Measurements from ENCODE around the gene AEBP2.

AEBP2 gene

DNA sequence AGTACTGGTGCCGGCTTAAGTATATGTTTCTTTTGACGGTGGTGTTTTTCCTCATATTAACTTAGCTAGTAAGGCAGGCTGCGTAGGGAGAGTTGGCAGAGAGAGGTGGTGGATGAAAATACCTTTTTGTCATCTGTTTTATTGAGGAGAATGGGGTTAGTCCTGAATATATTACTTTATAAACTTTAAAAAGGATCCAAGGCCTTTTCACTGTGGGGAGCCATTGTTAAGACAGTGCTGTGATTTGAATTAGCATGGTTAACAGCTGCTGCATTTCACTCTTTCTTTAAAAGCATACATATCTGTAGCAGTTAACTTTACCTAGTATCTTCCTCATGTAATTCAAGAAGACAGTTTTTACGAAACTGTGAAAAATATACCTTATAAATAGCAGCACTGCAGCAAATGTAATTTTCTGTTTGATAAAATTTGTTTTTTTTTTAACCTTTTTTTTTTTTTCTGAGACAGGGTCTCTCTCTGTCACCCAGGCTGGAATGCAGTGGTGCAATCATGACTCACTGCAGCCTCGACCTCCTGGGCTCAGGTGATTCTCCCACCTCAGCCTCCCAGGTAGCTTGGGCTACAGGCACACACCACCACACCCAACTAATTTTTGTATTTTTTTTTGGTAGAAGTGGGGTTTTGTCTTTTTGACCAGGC is 57.1 kb downstream of the AEBP2 start:
- peaks cover 79% of the 10 kb centered on the region for H3K36me3 ChIP-seq
- no peaks in the 10 kb centered on the region for H3K27me3 ChIP-seq
- H3K9me3 ChIP-seq = no peaks in the 10 kb centered on the region
- H3K4me3 ChIP-seq = no peak overlapping the region
- H3K27ac ChIP-seq = no peak overlapping the region
- no peak overlapping the region for H3K4me2 ChIP-seq
- no peak overlapping the region for H3K9ac ChIP-seq
- peaks cover 70% of the 10 kb centered on the region for H4K20me1 ChIP-seq
- H3K4me1 ChIP-seq = peaks cover 10% of the 10 kb centered on the region
- no peak for TF ChIP-seq Cebpa-rat (IDR thresholded peaks at IDR 0.05)

- Histone ChIP-seq H3K4me2 (no peak overlapping the region), H3K36me3 (peaks cover 85% of the 10 kb centered on the region), H4K20me1 (peaks cover 66% of the 10 kb centered on the region), H3K4me1 (no peaks in the 10 kb centered on the region), H3K27me3 (no peaks in the 10 kb centered on the region), H3K9ac (no peak overlapping the region), H3K9me3 (no peaks in the 10 kb centered on the region), H3K4me3 (no peak overlapping the region), H3K27ac (no peak overlapping the region)
- TF ChIP-seq Cebpa-rat (IDR thresholded peaks at IDR 0.05) = no peak
Measured at GRCh38 chr12:19498099-19498498, 58.8 kb downstream of the AEBP2 start.

DNA sequence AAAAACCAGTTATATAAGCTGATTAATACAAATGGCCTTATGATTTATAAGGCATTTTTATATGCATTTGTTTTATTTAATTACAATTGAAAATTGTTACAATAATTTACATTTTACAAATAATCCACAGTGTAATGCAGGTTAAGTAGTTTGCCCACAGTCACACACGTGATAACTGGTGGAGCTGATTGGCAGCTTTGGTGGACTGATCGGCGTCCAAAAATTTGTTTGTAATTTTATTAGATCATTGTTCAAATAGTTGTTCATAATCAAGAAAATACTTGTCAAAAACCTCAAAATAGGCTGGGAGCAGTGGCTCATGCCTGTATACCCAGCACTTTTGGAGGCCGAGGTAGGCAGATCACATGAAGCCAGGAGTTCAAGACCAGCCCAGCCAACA is 59.7 kb downstream of the AEBP2 start:
- no peak for TF ChIP-seq Cebpa-rat (IDR thresholded peaks at IDR 0.05)
- peaks cover 85% of the 10 kb centered on the region for H3K36me3 ChIP-seq
- no peak overlapping the region for H3K27ac ChIP-seq

DNA sequence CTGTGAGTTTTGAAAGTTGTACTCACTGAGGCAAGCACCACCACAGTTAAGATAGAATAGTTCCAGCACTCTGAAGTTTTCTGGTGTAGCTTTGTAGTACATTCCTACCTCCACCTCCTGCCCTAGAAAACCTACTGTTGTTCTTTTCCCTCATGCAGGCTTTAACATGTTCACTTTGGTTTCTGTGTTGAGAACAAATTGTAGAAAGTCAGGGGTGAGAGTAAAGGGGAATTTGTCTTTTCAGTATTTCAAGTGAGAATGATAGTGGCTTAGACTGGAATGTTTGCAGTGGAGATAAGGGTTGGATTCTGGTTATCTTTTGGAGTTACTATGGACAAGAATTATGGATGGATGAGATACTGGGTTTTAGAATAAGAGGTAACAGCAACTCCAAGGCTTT is 67.2 kb downstream of the AEBP2 start:
- no peaks in the 10 kb centered on the region for H3K9me3 ChIP-seq
- no peak overlapping the region for H3K27ac ChIP-seq
- H3K36me3 ChIP-seq = peaks cover 82% of the 10 kb centered on the region
- no peak overlapping the region for H3K4me2 ChIP-seq
- H3K27me3 ChIP-seq = no peaks in the 10 kb centered on the region
- peaks cover 93% of the 10 kb centered on the region for H4K20me1 ChIP-seq
- no peaks in the 10 kb centered on the region for H3K4me1 ChIP-seq
- H3K4me3 ChIP-seq = no peak overlapping the region
- H3K9ac ChIP-seq = no peak overlapping the region
- TF ChIP-seq Cebpa-rat (IDR thresholded peaks at IDR 0.05) = no peak

More for the DNA sequence above, 59.7 kb downstream of the AEBP2 start:
- Histone ChIP-seq H3K4me2 (no peak overlapping the region), H3K27me3 (no peaks in the 10 kb centered on the region), H3K9me3 (no peaks in the 10 kb centered on the region), H3K4me3 (no peak overlapping the region), H3K9ac (no peak overlapping the region), H3K4me1 (no peaks in the 10 kb centered on the region), H4K20me1 (peaks cover 72% of the 10 kb centered on the region)

DNA sequence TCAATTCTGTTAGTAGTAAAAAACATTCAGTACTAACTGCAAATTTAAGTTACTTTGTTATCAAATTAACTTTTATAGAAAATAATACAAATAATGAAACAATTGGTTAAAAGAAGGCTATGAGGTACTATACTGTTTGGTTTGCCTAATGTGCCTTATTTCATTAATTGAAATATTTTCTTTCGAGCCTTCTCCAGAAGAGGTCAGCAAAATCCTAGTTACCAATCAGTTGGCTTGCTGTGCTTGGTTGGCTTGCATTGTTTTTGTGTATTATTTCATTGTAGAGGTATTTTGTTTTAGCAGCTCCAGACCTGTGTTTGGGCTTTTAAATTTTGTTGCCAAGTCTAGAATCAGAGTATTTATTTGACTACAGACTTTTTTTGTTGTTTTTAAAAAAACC is 68.5 kb downstream of the AEBP2 start:
- H3K9me3 ChIP-seq = no peaks in the 10 kb centered on the region
- H4K20me1 ChIP-seq = peaks cover 93% of the 10 kb centered on the region
- no peak overlapping the region for H3K4me2 ChIP-seq
- no peak overlapping the region for H3K9ac ChIP-seq
- no peaks in the 10 kb centered on the region for H3K27me3 ChIP-seq
- no peaks in the 10 kb centered on the region for H3K4me1 ChIP-seq
- peaks cover 82% of the 10 kb centered on the region for H3K36me3 ChIP-seq
- no peak for TF ChIP-seq Cebpa-rat (IDR thresholded peaks at IDR 0.05)
- no peak overlapping the region for H3K4me3 ChIP-seq
- no peak overlapping the region for H3K27ac ChIP-seq

DNA sequence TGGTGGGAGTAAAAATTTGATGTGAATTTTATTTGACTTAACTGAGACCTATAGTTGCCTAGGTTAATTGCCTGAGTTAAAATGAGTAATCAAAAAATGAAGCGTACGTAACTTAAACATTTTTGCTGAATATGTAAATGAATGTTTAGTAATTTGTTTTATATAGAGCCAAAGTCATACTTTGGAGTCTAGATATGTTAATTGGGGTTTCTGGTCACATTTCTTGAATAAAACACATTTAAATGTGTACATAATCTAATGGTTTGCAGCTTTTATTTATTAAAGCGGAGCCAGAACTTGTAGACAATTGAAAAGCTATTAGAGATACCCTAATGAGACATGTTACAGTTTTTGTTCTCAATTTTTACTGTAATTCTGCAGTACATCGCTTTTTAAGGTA is 71.2 kb downstream of the AEBP2 start:
- Histone ChIP-seq H3K4me3 (no peak overlapping the region), H3K4me1 (no peaks in the 10 kb centered on the region), H3K27ac (no peak overlapping the region), H3K9me3 (no peaks in the 10 kb centered on the region), H3K27me3 (no peaks in the 10 kb centered on the region), H3K36me3 (peaks cover 77% of the 10 kb centered on the region), H3K4me2 (no peak overlapping the region), H3K9ac (no peak overlapping the region), H4K20me1 (peaks cover 74% of the 10 kb centered on the region)
- TF ChIP-seq Cebpa-rat (IDR thresholded peaks at IDR 0.05) = no peak

GRCh38 chr12:19515179-19515578 is 75.9 kb downstream of the AEBP2 start:
- Histone ChIP-seq H3K27me3 (no peaks in the 10 kb centered on the region), H3K27ac (no peak overlapping the region), H3K9me3 (no peaks in the 10 kb centered on the region), H3K4me3 (no peak overlapping the region), H3K36me3 (peaks cover 67% of the 10 kb centered on the region), H4K20me1 (peaks cover 41% of the 10 kb centered on the region; the same call in 1 of the 2 replicates), H3K4me2 (no peak overlapping the region), H3K9ac (no peak overlapping the region), H3K4me1 (no peaks in the 10 kb centered on the region)
- TF ChIP-seq Cebpa-rat (IDR thresholded peaks at IDR 0.05) = no peak

GRCh38 chr12:19517583-19517982 is 78.3 kb downstream of the AEBP2 start:
- no peak for TF ChIP-seq Cebpa-rat (IDR thresholded peaks at IDR 0.05)
- Histone ChIP-seq H3K9ac (no peak overlapping the region), H3K27me3 (no peaks in the 10 kb centered on the region), H3K27ac (no peak overlapping the region), H3K36me3 (peaks cover 48% of the 10 kb centered on the region), H3K4me3 (no peak overlapping the region), H4K20me1 (0 out of 2 replicates have a peak, but pooled peaks cover 21% of the 10 kb centered on the region), H3K9me3 (no peaks in the 10 kb centered on the region), H3K4me2 (no peak overlapping the region), H3K4me1 (no peaks in the 10 kb centered on the region)

GRCh38 chr12:19518209-19518608 is 78.9 kb downstream of the AEBP2 start:
- no peaks in the 10 kb centered on the region for H3K4me1 ChIP-seq
- 0 out of 2 replicates have a peak, but pooled peaks cover 18% of the 10 kb centered on the region for H4K20me1 ChIP-seq
- H3K36me3 ChIP-seq = peaks cover 49% of the 10 kb centered on the region
- H3K4me2 ChIP-seq = no peak overlapping the region
- no peaks in the 10 kb centered on the region for H3K27me3 ChIP-seq
- no peak for TF ChIP-seq Cebpa-rat (IDR thresholded peaks at IDR 0.05)
- H3K27ac ChIP-seq = no peak overlapping the region
- no peak overlapping the region for H3K9ac ChIP-seq
- no peaks in the 10 kb centered on the region for H3K9me3 ChIP-seq
- H3K4me3 ChIP-seq = no peak overlapping the region

DNA sequence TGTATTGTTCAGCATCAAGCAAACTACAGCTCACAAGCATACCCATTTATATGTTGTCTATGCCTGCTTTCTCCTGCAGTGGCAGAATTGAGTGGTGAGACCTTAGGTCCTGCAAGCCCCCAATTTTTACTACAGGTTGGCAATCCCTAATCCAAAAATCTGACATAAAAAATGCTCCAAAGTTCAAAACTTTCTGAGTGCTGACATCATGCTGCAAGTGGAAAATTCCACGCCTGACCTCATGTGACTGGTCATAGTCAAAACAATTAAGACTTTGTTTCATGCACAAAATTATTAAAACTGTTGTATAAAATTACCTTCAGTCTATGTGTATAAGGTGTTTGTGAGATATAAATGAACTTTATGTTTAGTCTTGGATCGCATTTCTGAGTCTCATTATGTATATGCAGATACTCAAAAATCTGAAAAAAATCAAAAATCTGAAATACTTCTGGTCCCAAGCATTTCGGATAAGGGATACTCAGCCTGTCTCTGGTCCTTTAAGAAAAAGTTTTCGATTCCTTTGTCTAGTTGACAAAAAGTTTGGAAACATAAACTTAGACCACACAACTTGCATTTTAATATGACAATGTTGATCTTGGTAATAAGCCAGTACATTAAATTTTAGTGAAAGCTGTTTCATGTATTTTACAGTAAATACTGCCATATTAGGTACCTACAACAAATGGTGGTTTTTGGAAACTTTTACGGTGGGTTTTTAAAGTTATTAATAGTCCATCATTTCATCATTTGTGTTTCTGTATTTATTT is 81.5 kb downstream of the AEBP2 start:
- Histone ChIP-seq H4K20me1 (0 out of 2 replicates have a peak, but pooled peaks cover 9% of the 10 kb centered on the region), H3K4me2 (no peak overlapping the region), H3K4me3 (no peak overlapping the region), H3K9me3 (no peaks in the 10 kb centered on the region), H3K27me3 (no peaks in the 10 kb centered on the region), H3K9ac (no peak overlapping the region), H3K27ac (no peak overlapping the region), H3K36me3 (peaks cover 27% of the 10 kb centered on the region), H3K4me1 (no peaks in the 10 kb centered on the region)
- TF ChIP-seq Cebpa-rat (IDR thresholded peaks at IDR 0.05) = no peak

Data from BLaER1 (cell line).